H1 (cell line): ENCODE results near the gene IL1R1. TPM values are rescaled to one million over a fixed set of nuclear protein-coding genes. Genes with fewer than 3 reads are reported as not detected.

ENCODE experiments used
- CTCF ChIA-PET: fragments of 300-600 bp; sonication (Branson Sonifier 250); formaldehyde crosslinking; loops from one replicate; lab custom pipeline; 2021; ENCODE audit not compliant: partially characterized antibody; lab: Charles Lee
- POLR2A ChIA-PET: fragments of 300-600 bp; sonication (Branson Sonifier 250); formaldehyde crosslinking; loops from one replicate; lab custom pipeline; 2021; ENCODE audit warnings: inconsistent platforms; ENCODE audit not compliant: partially characterized antibody; lab: Charles Lee
- DNase-seq, 2 experiments: peaks; one replicate each; pipeline versions ENCODE4 v3.0.0 to v3.0.0-alpha.2; 2010 to 2022; ENCODE audit warnings: low spot score in 2 of 2, low read depth in 1 of 2, mixed read lengths in 1 of 2
- FAIRE-seq: peaks from 2 replicates; lab custom pipeline; 2011; peaks lifted over from hg19 to GRCh38; lab: Jason Lieb, UNC
- H2AFZ ChIP-seq: 2 replicates; pipeline ENCODE4 v1.8.1; 2012; ENCODE audit warnings: low read length, inconsistent platforms
- H2AK5ac ChIP-seq: 2 replicates; pipeline ENCODE4 v1.6.1; 2013; ENCODE audit warnings: low read depth, low read length
- H2BK120ac ChIP-seq: replicated peaks from 2 replicates; pipeline ENCODE3; 2013; ENCODE audit warnings: low read depth, low read length, inconsistent platforms
- H2BK12ac ChIP-seq: 2 replicates; pipeline ENCODE4 v1.6.1; 2013; ENCODE audit warnings: low read depth, low read length
- H2BK15ac ChIP-seq: 2 replicates; pipeline ENCODE4 v1.6.1; 2013; ENCODE audit warnings: low read length
- H2BK20ac ChIP-seq: 2 replicates; pipeline ENCODE4 v1.6.1; 2013; ENCODE audit warnings: low read length
- H2BK5ac ChIP-seq: 2 replicates; pipeline ENCODE4 v1.6.1; 2013; ENCODE audit warnings: low read depth, low read length
- H3K14ac ChIP-seq: 2 replicates; pipeline ENCODE4 v1.6.1; 2013; ENCODE audit warnings: inconsistent platforms; ENCODE audit not compliant: insufficient read length
- H3K18ac ChIP-seq: 2 replicates; pipeline ENCODE4 v1.6.1; 2013; ENCODE audit warnings: low read length; ENCODE audit errors: extremely low read depth
- H3K23ac ChIP-seq: 2 replicates; pipeline ENCODE4 v1.6.1; 2013; ENCODE audit warnings: inconsistent platforms; ENCODE audit not compliant: insufficient read length
- H3K23me2 ChIP-seq: 2 replicates; pipeline ENCODE4 v1.6.1; 2013; ENCODE audit warnings: low read depth, low read length
- H3K27ac ChIP-seq: 2 replicates; pipeline ENCODE4 v1.6.1; 2011; ENCODE audit warnings: low read depth, low read length, inconsistent platforms
- H3K27me3 ChIP-seq, 4 experiments: replicated peaks in 1 of 4; 1 replicate in 1 of 4; 2 replicates in 3 of 4; pipeline versions ENCODE4 v1.6.1 to v1.8.1; 2011 to 2013; ENCODE audit warnings: low read length in 3 of 4, mild to moderate bottlenecking in 3 of 4, inconsistent platforms in 2 of 4, mixed read lengths in 2 of 4, moderate library complexity in 1 of 4; ENCODE audit not compliant: control insufficient read depth in 3 of 4, insufficient read depth in 3 of 4; ENCODE audit errors: extremely low read depth in 1 of 4
- H3K36me3 ChIP-seq, 4 experiments: 2 replicates each; pipeline versions ENCODE4 v1.6.1 to v1.8.1; 2011 to 2013; ENCODE audit warnings: mild to moderate bottlenecking in 4 of 4, low read length in 3 of 4, moderate library complexity in 2 of 4, control low read depth in 1 of 4, inconsistent platforms in 1 of 4; ENCODE audit not compliant: insufficient read depth in 4 of 4, control insufficient read depth in 2 of 4
- H3K4ac ChIP-seq: replicated peaks from 2 replicates; pipeline ENCODE3; 2013; ENCODE audit warnings: low read length, low read depth, mixed read lengths, inconsistent platforms; ENCODE audit not compliant: insufficient read length
- H3K4me1 ChIP-seq, 4 experiments: replicated peaks in 1 of 4; 1 replicate in 1 of 4; 2 replicates in 3 of 4; pipeline versions ENCODE4 v1.6.1 to v1.8.1; 2011 to 2013; ENCODE audit warnings: low read length in 3 of 4, inconsistent platforms in 2 of 4, mixed read lengths in 1 of 4; ENCODE audit not compliant: insufficient read depth in 4 of 4, control insufficient read depth in 3 of 4
- H3K4me2 ChIP-seq, 2 experiments: 2 replicates each; pipeline versions ENCODE4 v1.6.1 to v1.8.1; 2011 to 2013; ENCODE audit warnings: low read depth in 2 of 2, low read length in 2 of 2, control low read depth in 1 of 2, inconsistent platforms in 1 of 2, mild to moderate bottlenecking in 1 of 2; ENCODE audit not compliant: insufficient read depth in 1 of 2
- H3K4me3 ChIP-seq, 4 experiments: fragments of 200-600, 300-600 bp in 1 of 4; sonication (generic), shearing (Covaris generic), sonication (Bioruptor Twin) in 1 of 4; 2 replicates each; pipeline versions ENCODE4 v1.5.1 to v1.8.1; 2011 to 2016; ENCODE audit warnings: low read length in 4 of 4, low read depth in 3 of 4, control low read depth in 2 of 4, inconsistent platforms in 2 of 4, mild to moderate bottlenecking in 2 of 4, mixed read lengths in 1 of 4, moderate library complexity in 1 of 4; ENCODE audit not compliant: insufficient read depth in 2 of 4; ENCODE audit errors: extremely low read depth in 1 of 4
- H3K56ac ChIP-seq: replicated peaks from 2 replicates; pipeline ENCODE3; 2013; ENCODE audit warnings: low read depth, mild to moderate bottlenecking, mixed read lengths, low read length, inconsistent platforms; ENCODE audit not compliant: insufficient read length
- H3K79me1 ChIP-seq: 2 replicates; pipeline ENCODE4 v1.6.1; 2013; ENCODE audit warnings: low read depth, low read length, control low read depth
- H3K79me2 ChIP-seq, 2 experiments: 2 replicates each; pipeline versions ENCODE4 v1.6.1 to v1.8.1; 2012 to 2013; ENCODE audit warnings: low read length in 2 of 2, mild to moderate bottlenecking in 2 of 2, inconsistent platforms in 1 of 2; ENCODE audit not compliant: insufficient read depth in 2 of 2, control insufficient read depth in 1 of 2
- H3K9ac ChIP-seq, 4 experiments: replicated peaks in 1 of 4; 1 replicate in 1 of 4; 2 replicates in 3 of 4; pipeline versions ENCODE4 v1.6.1 to v1.8.1; 2011 to 2013; ENCODE audit warnings: low read depth in 3 of 4, low read length in 3 of 4, control low read depth in 2 of 4, mild to moderate bottlenecking in 2 of 4, moderate library complexity in 2 of 4, inconsistent platforms in 1 of 4; ENCODE audit errors: extremely low read depth in 1 of 4
- H3K9me3 ChIP-seq, 2 experiments: 2 replicates each; pipeline versions ENCODE4 v1.6.1 to v1.8.1; 2012 to 2013; ENCODE audit warnings: mild to moderate bottlenecking in 2 of 2, moderate library complexity in 2 of 2, control low read depth in 1 of 2, inconsistent platforms in 1 of 2, low read depth in 1 of 2, low read length in 1 of 2, mixed read lengths in 1 of 2; ENCODE audit not compliant: insufficient read depth in 2 of 2
- H4K20me1 ChIP-seq, 2 experiments: replicated peaks in 1 of 2; 2 replicates each; pipeline versions ENCODE3 to v1.8.1; 2011 to 2013; ENCODE audit warnings: inconsistent platforms in 2 of 2, low read length in 2 of 2, mild to moderate bottlenecking in 1 of 2; ENCODE audit not compliant: insufficient read depth in 2 of 2, control insufficient read depth in 1 of 2
- H4K5ac ChIP-seq: 2 replicates; pipeline ENCODE4 v1.6.1; 2013; ENCODE audit warnings: low read length, low read depth, mixed read lengths, inconsistent platforms; ENCODE audit not compliant: insufficient read length
- H4K8ac ChIP-seq: 2 replicates; pipeline ENCODE4 v1.8.0; 2013; ENCODE audit warnings: mild to moderate bottlenecking, moderate library complexity, low read length, inconsistent platforms; ENCODE audit not compliant: insufficient read depth; ENCODE audit errors: extremely low read depth
- H4K91ac ChIP-seq: replicated peaks from 2 replicates; pipeline ENCODE3; 2013; ENCODE audit warnings: low read length, mixed read lengths, inconsistent platforms; ENCODE audit not compliant: insufficient read length
- CBX5 ChIP-seq: fragments of 300-800, 300-1000 bp; sonication (generic); IDR thresholded peaks from 2 replicates; pipeline ENCODE4 v1.7.1; 2016; ENCODE audit warnings: antibody characterized with exemption, low read length, low read depth
- CHD2 ChIP-seq: IDR thresholded peaks from 2 replicates; pipeline ENCODE4 v1.6.1; 2012; ENCODE audit warnings: low read length, improper control_type of control experiment
- CREB1 ChIP-seq: IDR thresholded peaks from 2 replicates; pipeline ENCODE4 v1.6.1; 2012; ENCODE audit warnings: inconsistent platforms
- GTF2F1 ChIP-seq: IDR thresholded peaks from 2 replicates; pipeline ENCODE4 v1.6.1; 2012; ENCODE audit warnings: low read depth, low read length, improper control_type of control experiment, borderline replicate concordance
- HDAC6 ChIP-seq: IDR thresholded peaks from one replicate; pipeline ENCODE4 v1.7.1; 2012; ENCODE audit warnings: low read depth, mild to moderate bottlenecking, inconsistent platforms, low read length, moderate library complexity
- POLR2AphosphoS5 ChIP-seq: IDR thresholded peaks from 2 replicates; pipeline ENCODE4 v1.6.1; 2011; ENCODE audit warnings: low read depth, low read length
- RFX5 ChIP-seq: IDR thresholded peaks from 2 replicates; pipeline ENCODE4 v1.6.1; 2011; ENCODE audit warnings: low read depth, low read length, improper control_type of control experiment, borderline replicate concordance
- RNF2 ChIP-seq: fragments of 200-900, 300-1000 bp; sonication (generic); IDR thresholded peaks from 2 replicates; pipeline ENCODE4 v1.7.1; 2016; ENCODE audit warnings: borderline replicate concordance, low read depth, mild to moderate bottlenecking, antibody characterized with exemption, low read length; ENCODE audit not compliant: poor library complexity, severe bottlenecking; ENCODE audit errors: missing control alignments
- SP1 ChIP-seq: IDR thresholded peaks from 2 replicates; pipeline ENCODE4 v1.6.1; 2011; ENCODE audit warnings: low read depth, low read length
- SUZ12 ChIP-seq: fragments of 200-600 bp; sonication (generic); IDR thresholded peaks from 2 replicates; pipeline ENCODE4 v1.6.1; 2012; ENCODE audit warnings: mild to moderate bottlenecking, inconsistent platforms, low read length, moderate library complexity, mixed read lengths
- TAF1 ChIP-seq: IDR thresholded peaks from 2 replicates; pipeline ENCODE4 v1.6.1; 2011; ENCODE audit warnings: mild to moderate bottlenecking, low read depth, low read length
- WGBS, 2 experiments: shearing (Covaris generic) in 1 of 2; methylation state at CpG; one replicate each; pipeline versions ENCODE4 v1.1.6 to v1.1.7; 2013 to 2015; ENCODE audit warnings: low lambda C conversion rate in 2 of 2, mixed read lengths in 2 of 2, inconsistent platforms in 1 of 2, low coverage in 1 of 2, missing lambda C conversion rate in 1 of 2; ENCODE audit not compliant: insufficient replicate concordance in 2 of 2, insufficient coverage in 1 of 2, insufficient read length in 1 of 2; ENCODE audit errors: extremely low coverage in 1 of 2, missing lambda C conversion rate in 1 of 2; 5-methylcytosine and 5-hydroxymethylcytosine counted together
- polyA plus RNA-seq, 7 experiments: library from polyadenylated mRNA; depleted of rRNA in 3 of 7; stranded (reverse) in 5 of 7; unstranded in 2 of 7; fragments of >200 nt in 5 of 7; fragments of 200-250 nt in 2 of 7; gene quantifications; 1 replicate in 5 of 7; 2 replicates in 1 of 7; 4 replicates in 1 of 7; pipeline versions ENCODE4 v1.2.1 to v1.2.3, GENCODE V29; 2011 to 2013; ENCODE audit warnings: missing spikeins in 2 of 7, mixed read lengths in 2 of 7
- total RNA-seq: library from RNA; stranded (reverse); fragmentation: NEBNext Ultra II Directional; extraction: Animal tissue kit (Norgen Biotek cat#: 25700); gene quantifications from 2 replicates; pipeline ENCODE4 v1.2.1, GENCODE V29; 2021
- TF ChIP-seq, protein P1 (sequence below): IDR thresholded peaks from 2 replicates; pipeline ENCODE4 v1.6.1; 2012; ENCODE audit warnings: inconsistent platforms
- TF ChIP-seq, protein P2 (sequence below): IDR thresholded peaks from 2 replicates; pipeline ENCODE4 v1.6.1; 2012; ENCODE audit warnings: low read length, inconsistent platforms

IL1R1 gene
- total and polyA plus RNA-seq, 2 of the 8 experiments (the other 6 are each of a cell fraction or from before 2014, with no cell fraction given): 0.34 to 0.47 TPM

DNA sequence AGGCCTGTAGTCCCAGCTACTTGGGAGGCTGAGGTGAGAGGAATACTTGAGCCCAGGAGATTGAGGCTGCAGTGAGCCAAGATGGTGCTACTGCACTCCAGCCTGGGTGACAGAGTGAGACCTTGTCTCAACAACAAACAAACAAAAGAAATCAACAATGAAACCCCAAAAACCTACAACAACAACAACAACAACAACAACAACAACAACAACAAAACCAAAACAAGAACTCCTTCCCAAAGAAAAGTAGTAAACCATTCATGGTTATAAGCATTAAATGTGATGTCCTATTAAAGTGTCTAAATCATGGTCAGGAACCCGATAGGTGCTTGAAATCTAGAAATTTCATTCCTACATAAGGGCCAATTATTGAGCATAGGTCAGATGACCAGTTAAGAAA is 13.5 kb upstream of the IL1R1 start:
- Histone ChIP-seq H2BK120ac (no peak overlapping the region), H4K8ac (no peak overlapping the region), H3K36me3 (no peaks in the 10 kb centered on the region), H4K20me1 (no peaks in the 10 kb centered on the region), H3K9me3 (no peaks in the 10 kb centered on the region), H3K56ac (no peak overlapping the region), H2BK20ac (no peak overlapping the region), H3K79me2 (no peaks in the 10 kb centered on the region), H4K5ac (no peak overlapping the region), H3K23me2 (no peaks in the 10 kb centered on the region), H2AK5ac (no peak overlapping the region), H3K9ac (no peak overlapping the region), H3K23ac (no peak overlapping the region), H3K27me3 (no peaks in the 10 kb centered on the region), H2BK5ac (no peak overlapping the region), H3K18ac (no peak overlapping the region), H3K4me1 (no peaks in the 10 kb centered on the region), H3K14ac (no peak overlapping the region), H3K27ac (no peak overlapping the region), H3K4me2 (no peak overlapping the region), H3K4me3 (no peak overlapping the region), H2AFZ (no peak overlapping the region), H2BK15ac (no peak overlapping the region), H3K4ac (no peak overlapping the region), H4K91ac (no peak overlapping the region), H2BK12ac (no peak overlapping the region), H3K79me1 (no peaks in the 10 kb centered on the region)
- POLR2A ChIA-PET: interaction anchor here (1.5 kb wide), 1 partner anchor 13 kb away, joined by 4 read pairs; the partner anchor contains the start of gene IL1R1
- 86% methylated on average over 1 of the region's 1 CpG; no CpG with 5 or more reads in 1 of the 2 experiments for WGBS, 2 experiments
- DNase-seq (no peak), FAIRE-seq (no peak)
- CTCF ChIA-PET: interaction anchor here (0.7 kb wide), 1 partner anchor 158 kb away, joined by 3 read pairs; no protein-coding TSS in a partner anchor
- TF ChIP-seq RFX5 (no peak), CBX5 (no peak), GTF2F1 (no peak), POLR2AphosphoS5 (no peak), CREB1 (no peak), TAF1 (no peak), HDAC6 (no peak), SUZ12 (no peak), RNF2 (no peak), SP1 (no peak), CHD2 (no peak)
- TF ChIP-seq, protein P1, sequence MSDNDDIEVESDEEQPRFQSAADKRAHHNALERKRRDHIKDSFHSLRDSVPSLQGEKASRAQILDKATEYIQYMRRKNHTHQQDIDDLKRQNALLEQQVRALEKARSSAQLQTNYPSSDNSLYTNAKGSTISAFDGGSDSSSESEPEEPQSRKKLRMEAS: no peak
- TF ChIP-seq, protein P2, sequence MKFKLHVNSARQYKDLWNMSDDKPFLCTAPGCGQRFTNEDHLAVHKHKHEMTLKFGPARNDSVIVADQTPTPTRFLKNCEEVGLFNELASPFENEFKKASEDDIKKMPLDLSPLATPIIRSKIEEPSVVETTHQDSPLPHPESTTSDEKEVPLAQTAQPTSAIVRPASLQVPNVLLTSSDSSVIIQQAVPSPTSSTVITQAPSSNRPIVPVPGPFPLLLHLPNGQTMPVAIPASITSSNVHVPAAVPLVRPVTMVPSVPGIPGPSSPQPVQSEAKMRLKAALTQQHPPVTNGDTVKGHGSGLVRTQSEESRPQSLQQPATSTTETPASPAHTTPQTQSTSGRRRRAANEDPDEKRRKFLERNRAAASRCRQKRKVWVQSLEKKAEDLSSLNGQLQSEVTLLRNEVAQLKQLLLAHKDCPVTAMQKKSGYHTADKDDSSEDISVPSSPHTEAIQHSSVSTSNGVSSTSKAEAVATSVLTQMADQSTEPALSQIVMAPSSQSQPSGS: no peak
